ENCODE results near the gene PANX2. TPM values are rescaled to one million over a fixed set of nuclear protein-coding genes. Genes with fewer than 3 reads are reported as not detected.
A peak's percentile ranks its signal among the peaks of the same experiment; 100 is the strongest.
"Not testable (repeated sequence)": the region's sequence is repeated elsewhere in the genome, so short reads cannot be mapped to it uniquely, and the experiment has no call there.

The PANX2 gene
- total RNA-seq, 1 experiment from 2014 or later: 3.3 TPM

DNA sequence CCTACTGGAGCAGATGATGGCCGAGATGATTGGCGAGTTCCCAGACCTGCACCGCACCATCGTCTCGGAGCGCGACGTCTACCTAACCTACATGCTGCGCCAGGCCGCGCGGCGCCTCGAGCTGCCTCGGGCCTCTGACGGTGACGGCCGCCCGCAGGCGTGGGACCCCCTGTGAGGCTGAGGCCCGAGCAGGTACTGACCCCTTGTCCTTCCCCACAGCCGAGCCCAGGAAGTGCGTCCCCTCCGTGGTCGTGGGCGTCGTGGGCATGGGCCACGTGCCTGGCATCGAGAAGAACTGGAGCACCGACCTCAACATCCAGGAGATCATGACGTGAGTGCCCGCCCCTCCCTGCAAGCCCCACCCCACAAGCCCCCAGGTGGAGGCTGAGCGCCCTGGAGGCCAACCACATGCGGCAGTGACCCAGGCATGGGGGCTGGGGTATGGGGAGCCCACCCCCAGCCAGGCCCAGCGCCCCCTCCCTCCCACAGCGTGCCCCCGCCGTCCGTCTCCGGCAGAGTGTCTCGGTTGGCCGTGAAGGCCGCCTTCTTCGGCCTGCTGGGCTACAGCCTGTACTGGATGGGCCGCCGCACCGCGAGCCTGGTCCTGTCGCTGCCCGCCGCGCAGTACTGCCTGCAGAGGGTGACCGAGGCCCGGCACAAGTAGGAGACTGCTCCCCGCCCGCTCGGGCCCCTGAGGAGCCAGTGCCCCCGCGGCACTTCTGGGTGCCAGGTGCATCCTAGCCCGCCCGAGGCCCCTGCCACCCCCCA is 27.5 kb downstream of the PANX2 start:
- DNase-seq (ENCODE audit: low read depth): no peak

DNA sequence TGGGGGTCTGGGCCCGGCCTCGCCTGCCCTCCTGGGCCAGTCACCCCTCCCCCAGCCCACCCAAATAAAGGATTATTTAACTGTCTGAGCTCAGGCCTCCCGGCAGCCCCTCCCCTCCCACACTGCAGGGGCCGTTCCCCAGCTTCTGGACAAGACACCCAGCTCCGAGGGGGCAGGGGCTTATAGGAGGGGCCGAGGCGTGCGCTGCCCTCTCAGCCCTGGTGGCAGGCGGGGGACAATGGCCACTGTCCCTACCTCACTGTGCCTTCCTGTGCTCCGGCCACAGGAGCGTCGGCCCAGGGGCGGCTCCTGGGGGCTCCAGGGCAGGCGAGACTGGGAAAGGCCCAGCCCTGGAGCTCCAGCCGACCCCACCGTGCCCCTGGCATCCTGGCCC is 28.1 kb downstream of the PANX2 start:
- DNase-seq (ENCODE audit: low read depth): no peak

DNA sequence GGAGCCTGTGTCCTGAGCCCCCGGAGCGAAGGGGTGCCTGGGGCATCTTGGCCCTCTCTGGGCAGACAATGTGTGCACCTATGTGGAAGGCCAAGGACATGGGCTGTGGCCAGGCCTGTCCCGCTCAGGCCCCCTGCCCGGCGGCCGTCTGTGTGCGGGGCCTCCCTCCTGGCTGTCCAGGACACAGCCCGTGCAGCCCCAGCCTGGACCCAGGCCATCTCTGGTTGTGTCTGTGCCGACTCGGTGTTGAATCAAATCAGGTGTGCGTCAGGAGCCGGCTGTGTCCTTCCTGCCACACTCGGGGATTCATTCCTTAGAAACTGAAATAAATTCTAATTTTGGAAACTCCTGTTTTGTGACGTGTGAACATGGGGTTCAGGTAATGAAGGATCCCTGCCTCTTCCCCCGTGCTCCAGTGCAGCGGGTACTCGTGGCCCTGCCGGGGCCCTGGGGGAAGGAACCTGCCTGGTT is 28.8 kb downstream of the PANX2 start:
- no peak for DNase-seq (ENCODE audit: low read depth)

DNA sequence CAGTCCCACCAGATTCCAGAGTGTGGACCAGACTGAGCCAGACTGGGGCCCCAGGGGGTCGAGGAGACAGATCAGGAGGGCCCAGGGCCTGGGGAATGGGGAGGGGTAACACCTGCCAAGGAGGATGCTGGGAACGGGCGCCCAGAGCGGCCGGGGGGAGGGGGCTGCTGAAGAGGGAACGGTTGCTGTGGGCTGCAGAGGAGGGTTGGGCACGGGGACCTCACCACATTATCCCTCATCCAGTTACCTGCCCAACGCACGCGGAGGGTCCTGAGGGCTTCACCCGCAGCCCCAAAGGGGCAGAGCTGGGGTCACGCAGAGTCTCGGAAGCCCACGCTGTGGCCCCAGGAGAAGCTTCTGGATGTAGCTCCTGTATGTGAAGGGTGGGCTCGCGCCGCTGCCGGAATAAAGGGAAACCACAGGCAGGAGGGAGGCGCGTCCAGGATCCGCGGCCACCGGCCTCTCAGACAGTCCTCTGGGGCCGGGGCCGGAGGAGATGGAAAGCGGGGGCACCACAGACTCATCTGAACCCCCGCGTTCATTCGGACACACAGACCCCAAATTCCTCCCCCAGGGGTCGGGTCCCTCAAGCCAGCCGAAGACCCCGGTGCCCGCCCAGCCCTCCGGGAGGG is 29.4 kb downstream of the PANX2 start:
- no peak for DNase-seq (ENCODE audit: low read depth)

DNA sequence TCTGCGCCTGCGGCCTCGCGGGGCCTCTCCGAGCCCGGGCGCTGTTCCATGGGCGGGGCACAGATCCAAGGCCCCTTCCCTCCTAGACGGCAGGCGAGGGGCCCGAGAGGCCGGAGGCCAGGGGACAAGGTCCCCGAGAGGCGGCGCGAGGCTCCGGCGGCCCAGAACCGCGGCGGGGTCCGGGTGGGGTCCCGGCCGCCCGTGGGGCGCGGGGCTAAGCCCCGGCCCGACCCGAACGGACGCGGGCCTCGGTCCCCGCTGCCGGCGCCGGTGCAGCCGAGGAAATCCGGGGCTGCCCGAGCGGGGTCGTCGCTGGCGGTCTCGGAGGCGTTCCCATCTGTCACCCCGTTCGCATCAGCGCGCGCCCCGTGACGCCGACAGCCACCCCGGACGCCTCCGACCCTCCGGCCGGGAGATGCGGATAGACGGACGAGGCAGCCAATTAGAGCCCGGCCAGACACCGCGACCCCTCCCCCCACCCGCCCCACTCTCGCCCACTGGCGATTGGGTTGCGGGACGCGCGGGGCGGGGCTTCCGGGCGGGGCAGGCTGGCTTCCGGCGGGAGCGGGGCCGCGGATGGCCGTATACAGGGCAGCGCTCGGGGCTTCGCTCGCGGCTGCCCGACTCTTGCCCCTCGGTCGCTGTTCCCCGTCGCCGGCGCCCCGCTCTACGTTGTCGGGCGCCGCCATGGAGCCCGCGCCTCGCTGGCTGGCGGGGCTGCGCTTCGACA is 30.1 kb downstream of the PANX2 start, which contains the start of gene SELENOO:
SELENOO (plus strand) TSS at position 551 of the 730 bp plus-strand sequence; CDS start at position 577, 26 bp downstream.
- peak; percentile 73 for DNase-seq (ENCODE audit: low read depth)

DNA sequence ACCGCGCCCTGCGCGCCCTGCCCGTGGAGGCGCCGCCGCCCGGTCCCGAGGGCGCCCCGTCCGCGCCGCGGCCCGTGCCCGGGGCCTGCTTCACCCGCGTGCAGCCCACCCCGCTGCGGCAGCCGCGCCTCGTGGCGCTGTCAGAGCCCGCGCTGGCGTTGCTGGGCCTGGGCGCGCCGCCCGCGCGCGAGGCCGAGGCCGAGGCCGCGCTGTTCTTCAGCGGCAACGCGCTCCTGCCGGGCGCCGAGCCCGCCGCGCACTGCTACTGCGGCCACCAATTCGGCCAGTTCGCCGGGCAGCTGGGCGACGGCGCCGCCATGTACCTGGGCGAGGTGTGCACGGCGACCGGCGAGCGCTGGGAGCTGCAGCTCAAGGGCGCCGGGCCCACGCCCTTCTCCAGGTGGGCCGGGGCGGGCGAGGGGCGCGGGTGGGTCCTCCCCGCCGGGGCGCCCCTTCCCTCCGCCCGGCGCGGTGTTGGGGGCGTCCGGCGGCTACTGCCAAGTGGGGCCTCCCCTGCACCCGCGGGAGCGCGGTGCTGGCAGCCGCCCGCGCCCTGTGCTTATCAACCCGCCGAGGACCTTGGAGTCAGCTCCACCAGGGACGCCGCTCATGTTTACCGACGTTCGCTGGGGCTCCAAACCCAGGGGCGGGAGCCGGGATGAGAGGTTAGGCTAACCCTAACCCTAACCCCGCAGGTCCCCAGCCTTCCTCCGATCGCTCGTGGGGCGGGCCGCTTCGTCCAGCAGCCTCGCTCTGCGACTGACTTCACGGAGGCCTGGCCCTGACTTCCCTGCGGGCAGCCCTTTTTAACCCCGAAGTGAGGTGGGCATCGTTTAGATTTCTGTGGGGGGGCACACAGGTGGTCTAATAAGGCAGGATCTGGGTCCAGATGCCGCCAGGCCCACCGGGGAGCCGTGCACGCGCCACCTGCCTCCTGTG is 30.9 kb downstream of the PANX2 start:
- DNase-seq (ENCODE audit: low read depth): no peak

DNA sequence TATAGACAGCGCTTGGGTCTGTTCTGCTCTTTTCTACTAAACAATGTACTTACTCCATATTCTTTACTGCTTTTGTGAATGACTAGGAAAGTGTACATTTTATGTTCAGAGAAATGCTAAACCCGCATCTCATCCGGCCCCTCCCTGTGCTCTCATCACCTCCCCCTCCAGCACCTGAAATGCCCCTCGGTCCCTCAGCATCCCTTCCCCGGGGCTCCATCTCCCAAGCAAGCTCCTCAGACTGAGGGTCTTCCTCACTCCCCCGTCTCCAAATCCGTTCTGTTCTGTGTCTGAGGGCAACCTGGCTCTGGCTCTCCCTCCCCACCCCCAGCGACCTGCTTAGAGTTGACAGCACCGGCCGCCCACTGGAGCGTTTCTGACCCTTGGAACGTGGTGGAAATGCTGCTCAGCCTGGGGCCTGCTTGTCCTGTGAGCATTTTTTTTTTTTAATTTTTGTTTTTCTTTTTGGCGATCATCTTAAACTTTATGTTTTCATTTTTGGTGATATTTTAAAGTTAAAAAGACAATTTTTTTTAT is 31.7 kb downstream of the PANX2 start:
- no peak for DNase-seq (ENCODE audit: low read depth)

DNA sequence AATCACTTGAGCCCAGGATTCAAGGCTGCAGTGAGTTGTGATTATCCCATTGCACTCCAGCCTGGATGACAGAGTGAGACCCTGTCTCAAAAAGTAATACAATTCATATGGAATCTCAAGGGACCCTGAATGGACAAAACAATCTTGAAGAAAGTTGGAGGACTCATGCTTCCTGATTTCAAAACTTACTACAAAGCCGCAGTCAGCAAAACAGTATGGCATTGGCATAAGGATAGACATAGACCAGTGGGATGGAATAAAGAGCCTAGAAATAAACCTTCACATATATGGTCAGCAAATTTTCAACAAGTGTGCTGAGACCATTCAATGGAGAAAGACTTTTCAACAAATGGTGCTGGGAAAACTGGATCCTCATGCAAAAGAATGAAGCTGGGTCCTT is 32.8 kb downstream of the PANX2 start:
- DNase-seq (ENCODE audit: low read depth): no peak

DNA sequence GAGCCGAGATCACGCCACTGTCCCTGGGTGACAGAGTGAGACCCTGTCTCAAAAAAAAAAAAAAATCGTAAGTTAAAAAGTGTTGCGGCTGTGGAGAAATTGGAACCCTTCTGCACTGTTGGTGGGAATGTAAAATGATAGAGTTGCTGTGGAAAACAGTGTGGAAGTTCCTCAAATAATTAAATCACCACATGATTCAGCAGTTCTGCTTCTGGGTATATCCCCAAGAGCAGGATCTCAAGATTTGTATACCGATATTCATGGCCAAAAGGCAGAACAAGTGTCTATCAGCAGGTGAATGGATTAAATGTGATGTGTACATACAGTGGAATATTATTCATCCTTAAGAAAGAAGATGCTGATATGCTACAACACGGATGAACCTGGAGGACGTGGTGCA is 34.0 kb downstream of the PANX2 start:
- DNase-seq (ENCODE audit: low read depth): no peak

DNA sequence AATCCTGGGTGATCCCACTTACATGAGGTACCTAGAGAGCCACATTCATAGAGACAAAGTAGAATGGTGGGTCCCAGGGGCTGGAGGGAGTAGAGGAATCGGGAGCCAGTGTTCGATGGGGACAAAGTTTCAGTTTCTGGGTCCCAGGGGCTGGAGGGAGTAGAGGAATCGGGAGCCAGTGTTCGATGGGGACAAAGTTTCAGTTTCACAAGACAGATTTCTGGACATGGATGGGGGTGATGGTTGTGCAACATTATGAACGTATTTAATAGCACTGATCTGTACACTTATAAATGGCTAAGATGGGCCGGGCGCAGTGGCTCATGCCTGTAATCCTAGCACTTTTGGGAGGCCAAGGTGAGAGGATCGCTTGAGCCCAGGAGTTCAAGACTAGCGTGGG is 34.5 kb downstream of the PANX2 start:
- DNase-seq (ENCODE audit: low read depth): not testable (repeated sequence)

DNA sequence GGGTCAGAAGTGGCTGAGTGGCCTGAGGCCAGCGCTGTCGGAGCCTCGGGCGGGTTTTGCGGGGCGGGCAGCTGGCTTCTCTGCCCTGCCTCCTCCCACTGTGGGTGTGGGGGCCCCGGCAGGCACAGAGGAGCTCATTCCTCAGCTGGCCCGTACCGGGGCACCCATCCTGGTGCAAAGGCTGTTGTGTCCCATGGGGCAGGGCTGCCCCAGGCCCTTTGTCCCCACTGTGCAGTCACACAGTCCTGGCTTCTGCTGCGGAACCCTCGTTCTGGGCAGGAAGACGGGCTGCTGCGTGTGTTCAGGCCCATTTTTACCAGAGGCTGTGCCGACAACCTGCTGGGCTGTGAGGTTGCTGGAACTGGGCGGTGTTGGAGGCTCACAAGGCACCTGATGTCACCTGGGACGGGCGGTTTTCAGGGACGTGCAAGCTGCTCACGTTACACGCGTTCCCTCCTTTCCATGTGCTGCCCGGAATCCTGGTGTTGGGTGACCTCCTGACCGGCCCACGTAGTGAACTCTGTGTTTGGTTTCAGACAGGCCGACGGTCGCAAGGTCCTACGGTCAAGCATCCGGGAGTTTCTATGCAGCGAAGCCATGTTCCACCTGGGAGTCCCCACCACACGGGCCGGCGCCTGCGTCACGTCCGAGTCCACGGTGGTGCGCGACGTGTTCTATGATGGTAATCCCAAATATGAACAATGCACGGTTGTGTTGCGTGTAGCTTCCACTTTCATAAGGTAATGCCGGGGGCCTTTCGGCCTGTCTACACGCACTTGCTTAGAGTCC is 35.4 kb downstream of the PANX2 start:
- no peak for DNase-seq (ENCODE audit: low read depth)

DNA sequence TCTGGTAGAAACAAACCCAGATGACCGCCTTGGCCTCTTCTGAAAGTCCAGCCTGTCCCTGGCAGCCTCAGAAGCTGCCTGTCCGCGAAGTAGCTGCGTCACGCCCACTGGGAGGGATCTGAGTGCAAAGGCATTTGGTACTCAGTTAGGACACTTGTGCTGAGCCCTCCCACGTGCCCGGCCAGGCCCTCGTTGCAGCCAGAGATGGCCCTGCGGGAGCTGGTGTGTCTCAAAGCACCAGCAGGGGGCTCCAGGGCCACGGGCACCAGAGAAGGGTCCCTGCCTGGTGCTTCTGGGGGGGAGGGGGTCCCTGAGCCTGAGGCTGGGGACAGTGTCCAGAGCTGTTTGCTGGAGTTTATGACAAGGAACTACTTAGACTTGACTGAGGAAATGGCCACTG is 36.1 kb downstream of the PANX2 start:
- no peak for DNase-seq (ENCODE audit: low read depth)

DNA sequence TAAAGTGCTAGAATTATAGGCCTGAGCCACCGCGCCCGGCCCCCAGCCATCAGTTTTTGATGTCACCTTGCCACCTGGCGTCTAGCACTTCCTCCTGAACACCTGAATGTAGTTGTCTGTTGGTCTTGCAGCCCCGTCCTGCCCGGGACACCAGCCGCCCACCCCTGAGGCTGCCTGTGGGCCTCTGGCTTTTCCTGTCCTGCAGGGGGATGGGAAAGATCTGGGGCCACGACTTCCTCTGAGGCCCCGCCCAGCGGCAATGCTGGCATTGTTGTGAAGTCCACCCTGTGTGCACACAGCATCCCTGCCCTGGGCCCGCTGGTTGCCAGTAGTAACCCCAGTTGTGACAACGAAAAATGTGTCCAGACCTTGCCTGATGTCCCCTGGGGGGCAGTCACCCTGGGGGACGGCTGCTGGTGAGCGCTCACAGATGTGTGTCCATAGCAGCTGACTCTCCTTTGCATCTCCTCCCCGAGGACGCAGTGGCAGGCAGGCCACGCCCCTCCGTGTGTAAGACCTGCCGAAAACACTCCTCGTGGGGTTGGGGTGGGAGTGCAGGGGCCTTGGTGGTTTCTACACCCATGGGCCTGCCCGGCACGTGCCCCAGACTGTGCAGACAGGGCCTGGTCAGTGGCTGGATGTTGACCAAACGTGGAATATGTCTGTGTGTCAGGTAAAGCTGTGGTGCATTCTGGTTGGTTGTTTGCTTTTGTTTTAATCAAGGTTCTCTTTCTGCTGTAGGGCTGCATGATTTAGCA is 37.0 kb downstream of the PANX2 start:
- no peak for DNase-seq (ENCODE audit: low read depth)

DNA sequence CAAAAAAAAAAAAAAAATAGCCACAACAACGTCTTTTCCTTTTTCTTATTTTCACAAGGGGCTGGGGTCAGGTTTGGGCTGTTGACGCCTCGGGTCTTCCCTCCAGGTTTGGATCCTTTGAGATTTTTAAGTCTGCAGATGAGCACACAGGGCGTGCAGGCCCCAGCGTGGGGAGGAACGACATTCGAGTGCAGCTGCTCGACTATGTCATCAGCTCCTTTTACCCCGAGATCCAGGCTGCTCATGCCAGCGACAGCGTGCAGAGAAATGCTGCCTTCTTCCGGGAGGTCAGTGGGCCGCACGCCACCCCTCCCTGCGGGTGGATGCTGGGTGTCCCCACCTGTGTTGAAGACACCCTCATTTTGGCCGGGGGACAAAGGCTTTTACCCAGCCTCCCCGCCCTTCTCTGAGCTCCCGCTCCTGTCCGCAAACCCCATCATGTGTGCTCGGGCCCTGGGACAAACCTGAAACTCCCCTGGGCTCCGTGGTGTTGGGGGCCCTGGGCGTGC is 38.0 kb downstream of the PANX2 start:
- no peak for DNase-seq (ENCODE audit: low read depth)

DNA sequence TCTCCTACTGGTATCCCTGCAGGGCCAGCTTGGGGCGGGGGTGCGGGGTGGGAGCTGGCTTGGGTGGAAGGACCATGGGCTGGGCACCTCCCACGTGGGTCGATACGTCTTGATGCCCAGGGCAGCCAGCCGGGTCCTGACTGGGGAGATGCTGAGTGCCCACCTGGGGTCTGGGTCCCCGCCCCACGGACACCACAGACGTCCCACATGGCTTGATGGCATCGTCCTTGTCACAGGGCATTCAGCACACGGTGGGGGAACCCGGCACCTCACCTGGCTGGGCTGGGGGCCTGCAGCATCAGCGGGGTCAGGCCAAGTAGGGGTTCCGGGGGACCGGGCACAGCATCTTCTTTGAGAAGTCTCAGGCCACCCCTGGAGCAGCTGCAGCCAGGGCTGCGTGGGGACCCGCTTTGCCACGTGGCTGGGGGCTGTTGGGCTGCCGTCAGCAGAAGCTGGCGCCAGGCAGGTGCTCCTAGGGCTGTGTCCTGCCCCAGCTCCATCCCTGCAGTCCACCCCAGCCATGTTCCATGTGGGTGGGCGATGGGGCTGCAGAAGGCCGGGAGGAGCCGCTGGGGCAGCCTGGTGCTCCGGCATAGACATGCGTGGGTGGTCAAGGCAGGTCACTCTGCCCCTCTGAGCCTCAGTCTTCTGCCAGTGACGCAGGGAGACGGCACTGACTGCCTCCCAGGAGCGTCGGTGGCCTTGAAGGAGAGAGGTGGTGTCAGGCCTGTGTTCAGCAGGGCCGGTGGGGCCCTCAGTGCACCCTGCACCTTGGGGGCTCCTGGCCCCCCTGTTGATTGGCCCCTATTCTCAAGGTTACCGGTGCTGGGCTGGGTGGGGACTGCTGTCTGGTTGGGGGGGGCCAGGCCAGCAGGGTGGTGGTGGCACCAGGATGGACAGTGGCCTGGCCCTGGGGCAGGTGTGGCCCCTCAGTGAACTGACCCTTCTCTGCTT is 38.7 kb downstream of the PANX2 start:
- DNase-seq (ENCODE audit: low read depth): no peak

DNA sequence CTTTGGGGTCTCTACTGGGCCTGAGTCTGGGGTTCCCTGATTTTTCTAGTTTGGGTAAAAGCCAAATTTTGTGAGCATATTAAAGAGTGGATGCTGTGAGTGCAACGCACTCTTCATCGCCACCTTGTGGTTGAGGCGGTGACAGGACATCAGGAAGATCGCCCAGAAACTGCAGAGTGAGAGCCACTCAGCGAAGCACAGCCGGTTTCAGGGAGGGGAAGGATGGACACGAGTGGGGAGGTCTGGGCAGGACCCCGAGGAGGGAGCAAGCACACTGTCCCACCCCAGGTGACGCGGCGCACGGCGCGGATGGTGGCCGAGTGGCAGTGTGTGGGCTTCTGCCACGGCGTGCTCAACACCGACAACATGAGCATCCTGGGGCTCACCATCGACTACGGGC is 39.4 kb downstream of the PANX2 start:
- peak; percentile 48 for DNase-seq (ENCODE audit: low read depth)

DNA sequence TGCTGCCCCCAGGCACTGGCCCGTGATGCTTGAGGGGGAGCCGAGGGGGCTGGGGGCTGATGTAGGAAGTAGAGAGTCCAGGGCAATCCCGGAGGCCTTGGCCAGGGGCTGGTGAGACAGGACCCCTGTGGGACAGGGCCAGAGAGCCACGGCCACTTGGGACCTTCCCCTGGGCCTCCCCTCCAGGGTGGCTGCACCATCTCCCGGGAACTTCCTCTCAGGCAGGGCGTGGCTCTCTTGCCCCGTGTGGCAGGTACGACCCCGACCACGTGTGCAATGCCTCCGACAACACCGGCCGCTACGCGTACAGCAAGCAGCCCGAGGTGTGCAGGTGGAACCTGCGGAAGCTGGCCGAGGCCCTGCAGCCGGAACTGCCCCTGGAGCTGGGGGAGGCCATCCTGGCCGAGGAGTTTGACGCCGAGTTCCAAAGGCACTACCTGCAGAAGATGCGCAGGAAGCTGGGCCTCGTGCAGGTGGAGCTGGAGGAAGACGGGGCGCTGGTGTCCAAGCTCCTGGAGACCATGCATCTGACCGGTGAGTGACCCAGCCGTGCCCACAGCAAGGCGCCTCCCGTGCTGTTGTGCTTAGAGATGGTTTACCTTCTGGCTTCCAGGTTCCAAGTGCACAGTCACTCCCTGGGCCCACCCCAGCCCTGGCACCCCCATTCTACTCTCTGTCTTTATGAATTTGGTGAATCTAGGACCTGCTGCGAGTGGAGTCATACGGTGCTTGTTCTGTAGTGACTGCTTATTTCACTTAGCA is 40.0 kb downstream of the PANX2 start:
- DNase-seq (ENCODE audit: low read depth): no peak

DNA sequence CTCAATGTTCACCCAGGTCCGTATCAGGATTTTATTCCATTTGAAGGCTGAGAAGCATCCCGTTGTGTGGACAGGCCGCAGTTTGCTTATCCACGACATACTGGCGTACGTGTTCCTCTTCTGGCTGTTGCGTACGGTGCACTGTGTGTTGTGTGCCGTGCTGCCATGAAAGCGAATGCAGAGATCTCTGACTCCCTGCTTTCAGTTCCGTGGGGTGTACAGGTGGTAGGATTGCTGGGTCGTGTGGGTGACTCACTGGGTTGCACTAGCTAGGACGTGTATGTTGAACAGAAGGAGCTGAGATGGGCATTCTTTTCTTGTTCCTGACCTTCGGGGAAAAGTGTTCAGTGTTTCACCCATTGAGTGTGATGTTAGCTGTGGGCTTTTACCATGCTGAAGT is 40.6 kb downstream of the PANX2 start:
- no peak for DNase-seq (ENCODE audit: low read depth)

All from M059J (cell line).